GM21447 (cell line): ENCODE measurements around the gene BTRC.
"Not testable (repeated sequence)": the region's sequence is repeated elsewhere in the genome, so short reads cannot be mapped to it uniquely, and the experiment has no call there.

ENCODE experiments used
- ATAC-seq: cut with Tn5 transposase; IDR thresholded peaks from one replicate; pipeline ENCODE4 v1.9.1; 2021; ENCODE audit not compliant: unreplicated experiment

Gene BTRC

GRCh38 chr10:101341438-101341837, 12.5 kb upstream of the BTRC start:
- no peak for ATAC-seq

GRCh38 chr10:101346177-101346576, 7.8 kb upstream of the BTRC start:
- no peak for ATAC-seq

- ATAC-seq: no peak
Observed at GRCh38 chr10:101351017-101351416, 2.9 kb upstream of the BTRC start.

GRCh38 chr10:101351477-101351876, 2.5 kb upstream of the BTRC start:
- ATAC-seq: no peak

GRCh38 chr10:101352857-101353256, 1.1 kb upstream of the BTRC start:
- not testable (repeated sequence) for ATAC-seq

GRCh38 chr10:101354328-101355071, 535 bp downstream of the BTRC start:
- peak; percentile 33 for ATAC-seq

GRCh38 chr10:101355072-101355706, 1.2 kb downstream of the BTRC start:
- ATAC-seq: no peak

- no peak for ATAC-seq
Observed at GRCh38 chr10:101356132-101356531, 2.2 kb downstream of the BTRC start.

GRCh38 chr10:101357958-101358357, 4.0 kb downstream of the BTRC start:
- ATAC-seq: no peak

- no peak for ATAC-seq
Observed at GRCh38 chr10:101358706-101359300, 4.8 kb downstream of the BTRC start.

GRCh38 chr10:101360090-101360489, 6.1 kb downstream of the BTRC start:
- ATAC-seq: not testable (repeated sequence)

- not testable (repeated sequence) for ATAC-seq
Observed at GRCh38 chr10:101360841-101361240, 6.9 kb downstream of the BTRC start.

- ATAC-seq: no peak
Observed at GRCh38 chr10:101363850-101364400, 10.0 kb downstream of the BTRC start.

GRCh38 chr10:101364721-101365120, 10.8 kb downstream of the BTRC start:
- ATAC-seq: no peak

GRCh38 chr10:101367569-101368453, 13.8 kb downstream of the BTRC start:
- ATAC-seq: no peak

- no peak for ATAC-seq
Observed at GRCh38 chr10:101373063-101373462, 19.1 kb downstream of the BTRC start.

- ATAC-seq: not testable (repeated sequence)
Observed at GRCh38 chr10:101373993-101374392, 20.0 kb downstream of the BTRC start.

- no peak for ATAC-seq
Observed at GRCh38 chr10:101375076-101375475, 21.1 kb downstream of the BTRC start.

- no peak for ATAC-seq
Observed at GRCh38 chr10:101379663-101380352, 25.8 kb downstream of the BTRC start.

- no peak for ATAC-seq
Observed at GRCh38 chr10:101380353-101381017, 26.5 kb downstream of the BTRC start.
